ENCODE measurements around the gene COL6A1.

- TF ChIP-seq POLR2A (IDR thresholded peaks at IDR 0.05) (no peak), EP300 (IDR thresholded peaks at IDR 0.05) (no peak)
Measured at GRCh38 chr21:45954921-45955320, 26.6 kb upstream of the COL6A1 start.
